Smooth muscle cell (in vitro differentiated cells): ENCODE data around the gene HPS3. TPM values are rescaled to one million over a fixed set of nuclear protein-coding genes. Genes with fewer than 3 reads are reported as not detected.

Experiments used
- DNase-seq: peaks from one replicate; lab custom pipeline; 2025; ENCODE audit not compliant: unreplicated experiment; lab: John Stamatoyannopoulos, UW
- H2AFZ ChIP-seq: fragments of 200-600 bp; sonication (generic); 2 replicates; pipeline ENCODE4 v1.6.0; 2016; ENCODE audit warnings: antibody characterized with exemption, low read depth, mild to moderate bottlenecking
- H3F3A ChIP-seq: fragments of 200-600 bp; sonication (generic); 2 replicates; pipeline ENCODE4 v1.6.0; 2017; ENCODE audit warnings: antibody characterized with exemption, low read depth
- H3K27ac ChIP-seq: fragments of 200-600 bp; sonication (generic); 2 replicates; pipeline ENCODE4 v1.5.1; 2016; ENCODE audit warnings: low read depth, mild to moderate bottlenecking
- H3K27me3 ChIP-seq: fragments of 200-600 bp; sonication (generic); 2 replicates; pipeline ENCODE4 v1.6.1; 2016; ENCODE audit warnings: low read depth, mild to moderate bottlenecking
- H3K36me3 ChIP-seq: fragments of 200-600 bp; sonication (generic); 2 replicates; pipeline ENCODE4 v1.5.1; 2016; ENCODE audit warnings: low read depth
- H3K4me1 ChIP-seq: fragments of 200-600 bp; sonication (generic); 2 replicates; pipeline ENCODE4 v1.5.1; 2016; ENCODE audit warnings: low read depth
- H3K4me2 ChIP-seq: fragments of 200-600 bp; sonication (generic); 2 replicates; pipeline ENCODE4 v1.6.0; 2016; ENCODE audit warnings: mild to moderate bottlenecking
- H3K4me3 ChIP-seq: fragments of 200-600 bp; sonication (generic); 2 replicates; pipeline ENCODE4 v1.5.1; 2016; ENCODE audit warnings: mild to moderate bottlenecking
- H3K79me2 ChIP-seq: fragments of 200-600 bp; sonication (generic); 2 replicates; pipeline ENCODE4 v1.6.0; 2016; ENCODE audit warnings: low read depth, mild to moderate bottlenecking
- H3K9ac ChIP-seq: fragments of 200-600 bp; sonication (generic); 2 replicates; pipeline ENCODE4 v1.6.0; 2016; ENCODE audit warnings: low read depth
- H3K9me3 ChIP-seq: fragments of 200-600 bp; sonication (generic); replicated peaks from 2 replicates; pipeline ENCODE4 v1.5.1; 2016; ENCODE audit warnings: low read depth
- H4K20me1 ChIP-seq: fragments of 200-600 bp; sonication (generic); 2 replicates; pipeline ENCODE4 v1.6.0; 2016; ENCODE audit warnings: low read depth
- CTCF ChIP-seq: fragments of 200-600 bp; sonication (generic); IDR thresholded peaks from 2 replicates; pipeline ENCODE4 v1.5.1; 2017; ENCODE audit warnings: borderline replicate concordance, mild to moderate bottlenecking, antibody characterized with exemption; ENCODE audit not compliant: insufficient read depth, poor library complexity, severe bottlenecking
- WGBS: methylation state at CpG from one replicate; pipeline ENCODE4 v1.1.7; 2016; ENCODE audit warnings: low lambda C conversion rate; 5-methylcytosine and 5-hydroxymethylcytosine counted together
- polyA plus RNA-seq: library from polyadenylated mRNA; unstranded; fragments of >200 nt; fragmentation: Nextera tagmentation; extraction: Ambion mirVana; gene quantifications from 2 replicates; pipeline ENCODE4 v1.2.1, GENCODE V29; 2016
- total RNA-seq: library from RNA; depleted of rRNA; stranded (reverse); fragments of >200 nt; gene quantifications from 2 replicates; pipeline ENCODE4 v1.2.3, GENCODE V29; 2014

Gene HPS3
- total and polyA plus RNA-seq, 2 experiments from 2014 or later, result 12.3 to 25.4 TPM

GRCh38 chr3:149181182-149181581 lies 51.7 kb downstream of the HPS3 start:
- H3K4me3 ChIP-seq, result no peak overlapping the region
- H2AFZ ChIP-seq, result no peak overlapping the region
- no peaks in the 10 kb centered on the region for H3K9me3 ChIP-seq
- H4K20me1 ChIP-seq, result no peaks in the 10 kb centered on the region
- no peak overlapping the region for H3K27ac ChIP-seq
- 100% methylated on average over 2 of the region's 2 CpGs for WGBS
- no peaks in the 10 kb centered on the region for H3K79me2 ChIP-seq
- no peak overlapping the region for H3K9ac ChIP-seq
- peaks cover 6% of the 10 kb centered on the region for H3K36me3 ChIP-seq
- no peak for TF ChIP-seq CTCF
- no peaks in the 10 kb centered on the region for H3K27me3 ChIP-seq
- H3F3A ChIP-seq, result peaks cover 12% of the 10 kb centered on the region
- no peak for DNase-seq
- H3K4me2 ChIP-seq, result no peak overlapping the region
- H3K4me1 ChIP-seq, result no peaks in the 10 kb centered on the region

GRCh38 chr3:149186219-149186618 lies 56.8 kb downstream of the HPS3 start:
- H3K9ac ChIP-seq, result no peak overlapping the region
- TF ChIP-seq CTCF, result no peak
- H3K27me3 ChIP-seq, result no peaks in the 10 kb centered on the region
- H3K79me2 ChIP-seq, result no peaks in the 10 kb centered on the region
- no peak for DNase-seq
- H3K27ac ChIP-seq, result peak overlapping the region; percentile 11
- no peaks in the 10 kb centered on the region for H3K9me3 ChIP-seq
- no peaks in the 10 kb centered on the region for H4K20me1 ChIP-seq
- no peak overlapping the region for H2AFZ ChIP-seq
- peak overlapping the region; percentile 20 for H3K4me2 ChIP-seq
- no peak overlapping the region for H3K4me3 ChIP-seq
- no peaks in the 10 kb centered on the region for H3K4me1 ChIP-seq
- 43% methylated on average over 2 of the region's 2 CpGs for WGBS
- H3F3A ChIP-seq, result peaks cover 3% of the 10 kb centered on the region
- H3K36me3 ChIP-seq, result no peaks in the 10 kb centered on the region

GRCh38 chr3:149186721-149187120 lies 57.3 kb downstream of the HPS3 start:
- H3K4me1 ChIP-seq, result no peaks in the 10 kb centered on the region
- H3K4me3 ChIP-seq, result no peak overlapping the region
- peaks cover 3% of the 10 kb centered on the region for H3F3A ChIP-seq
- H3K27ac ChIP-seq, result peak overlapping the region; percentile 11
- no peak for TF ChIP-seq CTCF
- no peaks in the 10 kb centered on the region for H3K27me3 ChIP-seq
- peak overlapping the region; percentile 20 for H3K4me2 ChIP-seq
- H3K9ac ChIP-seq, result no peak overlapping the region
- H3K36me3 ChIP-seq, result no peaks in the 10 kb centered on the region
- 80% methylated on average over 3 of the region's 3 CpGs for WGBS
- DNase-seq, result no peak
- H3K79me2 ChIP-seq, result no peaks in the 10 kb centered on the region
- no peak overlapping the region for H2AFZ ChIP-seq
- H4K20me1 ChIP-seq, result no peaks in the 10 kb centered on the region
- H3K9me3 ChIP-seq, result no peaks in the 10 kb centered on the region

GRCh38 chr3:149188494-149188893 lies 59.1 kb downstream of the HPS3 start:
- H3K27ac ChIP-seq, result no peak overlapping the region
- H3F3A ChIP-seq, result peaks cover 3% of the 10 kb centered on the region
- H3K27me3 ChIP-seq, result no peaks in the 10 kb centered on the region
- H4K20me1 ChIP-seq, result no peaks in the 10 kb centered on the region
- no peak for DNase-seq
- H3K4me1 ChIP-seq, result peaks cover 5% of the 10 kb centered on the region
- H2AFZ ChIP-seq, result no peak overlapping the region
- H3K36me3 ChIP-seq, result no peaks in the 10 kb centered on the region
- H3K4me3 ChIP-seq, result no peak overlapping the region
- TF ChIP-seq CTCF, result no peak
- no peaks in the 10 kb centered on the region for H3K79me2 ChIP-seq
- H3K4me2 ChIP-seq, result peak overlapping the region; percentile 4
- no peak overlapping the region for H3K9ac ChIP-seq
- no peaks in the 10 kb centered on the region for H3K9me3 ChIP-seq
- WGBS, result 56% methylated on average over 2 of the region's 2 CpGs
